ENCODE data around the gene MYO1G.
A peak's percentile ranks its signal among the peaks of the same experiment; 100 is the strongest.

MYO1G gene

GRCh38 chr7:44976746-44977196 is 2.0 kb downstream of the MYO1G start:
- peaks cover 6% of the 10 kb centered on the region for H3K36me3 Mint-ChIP-seq
- peaks cover 78% of the 10 kb centered on the region for H3K4me1 Mint-ChIP-seq
- peak overlapping the region; percentile 37 for H3K27ac Mint-ChIP-seq
- H3K4me3 Mint-ChIP-seq, result peak overlapping the region; percentile 92
- no peaks in the 10 kb centered on the region for H3K9me3 Mint-ChIP-seq
- no peaks in the 10 kb centered on the region for H3K27me3 Mint-ChIP-seq

GRCh38 chr7:44976040-44976745 is 2.6 kb downstream of the MYO1G start:
- peak overlapping the region; percentile 86 for H3K27ac Mint-ChIP-seq
- H3K9me3 Mint-ChIP-seq, result no peaks in the 10 kb centered on the region
- peak overlapping the region; percentile 42 for H3K4me3 Mint-ChIP-seq
- H3K36me3 Mint-ChIP-seq, result peaks cover 6% of the 10 kb centered on the region
- H3K4me1 Mint-ChIP-seq, result peaks cover 72% of the 10 kb centered on the region
- H3K27me3 Mint-ChIP-seq, result no peaks in the 10 kb centered on the region

GRCh38 chr7:44975331-44976039 is 3.3 kb downstream of the MYO1G start:
- peaks cover 65% of the 10 kb centered on the region for H3K4me1 Mint-ChIP-seq
- H3K36me3 Mint-ChIP-seq, result peaks cover 2% of the 10 kb centered on the region
- no peaks in the 10 kb centered on the region for H3K9me3 Mint-ChIP-seq

GRCh38 chr7:44974549-44974948 is 4.3 kb downstream of the MYO1G start:
- Mint-ChIP-seq H3K27me3 (no peaks in the 10 kb centered on the region), H3K36me3 (peaks cover 2% of the 10 kb centered on the region), H3K27ac (peak overlapping the region; percentile 65), H3K4me3 (no peak overlapping the region), H3K4me1 (peaks cover 55% of the 10 kb centered on the region), H3K9me3 (no peaks in the 10 kb centered on the region)

More at GRCh38 chr7:44975331-44976039, 3.3 kb downstream of the MYO1G start:
- Mint-ChIP-seq H3K4me3 (no peak overlapping the region), H3K27me3 (no peaks in the 10 kb centered on the region), H3K27ac (no peak overlapping the region)

- Mint-ChIP-seq H3K4me3 (no peak overlapping the region), H3K27me3 (no peaks in the 10 kb centered on the region), H3K4me1 (peaks cover 48% of the 10 kb centered on the region), H3K27ac (no peak overlapping the region), H3K9me3 (no peaks in the 10 kb centered on the region), H3K36me3 (peaks cover 2% of the 10 kb centered on the region)
Measured at GRCh38 chr7:44973610-44974401, 5.0 kb downstream of the MYO1G start.

GRCh38 chr7:44972562-44972961 is 6.3 kb downstream of the MYO1G start:
- H3K4me1 Mint-ChIP-seq, result peaks cover 39% of the 10 kb centered on the region
- H3K27me3 Mint-ChIP-seq, result no peaks in the 10 kb centered on the region
- H3K27ac Mint-ChIP-seq, result no peak overlapping the region
- no peak overlapping the region for H3K4me3 Mint-ChIP-seq
- no peaks in the 10 kb centered on the region for H3K9me3 Mint-ChIP-seq
- H3K36me3 Mint-ChIP-seq, result no peaks in the 10 kb centered on the region

GRCh38 chr7:44971902-44972441 is 6.8 kb downstream of the MYO1G start:
- Mint-ChIP-seq H3K27me3 (no peaks in the 10 kb centered on the region), H3K27ac (peak overlapping the region; percentile 59), H3K4me1 (peaks cover 33% of the 10 kb centered on the region), H3K4me3 (no peak overlapping the region), H3K9me3 (no peaks in the 10 kb centered on the region), H3K36me3 (no peaks in the 10 kb centered on the region)

GRCh38 chr7:44971188-44971901 is 7.5 kb downstream of the MYO1G start:
- H3K4me1 Mint-ChIP-seq, result peaks cover 30% of the 10 kb centered on the region
- H3K36me3 Mint-ChIP-seq, result no peaks in the 10 kb centered on the region
- no peak overlapping the region for H3K4me3 Mint-ChIP-seq
- no peaks in the 10 kb centered on the region for H3K9me3 Mint-ChIP-seq
- no peak overlapping the region for H3K27ac Mint-ChIP-seq
- no peaks in the 10 kb centered on the region for H3K27me3 Mint-ChIP-seq

- H3K4me3 Mint-ChIP-seq, result no peak overlapping the region
- no peak overlapping the region for H3K27ac Mint-ChIP-seq
- peaks cover 25% of the 10 kb centered on the region for H3K4me1 Mint-ChIP-seq
- no peaks in the 10 kb centered on the region for H3K27me3 Mint-ChIP-seq
- no peaks in the 10 kb centered on the region for H3K9me3 Mint-ChIP-seq
- no peaks in the 10 kb centered on the region for H3K36me3 Mint-ChIP-seq
Measured at GRCh38 chr7:44970523-44971051, 8.2 kb downstream of the MYO1G start.

- H3K4me1 Mint-ChIP-seq, result peaks cover 20% of the 10 kb centered on the region
- no peak overlapping the region for H3K27ac Mint-ChIP-seq
- no peak overlapping the region for H3K4me3 Mint-ChIP-seq
- no peaks in the 10 kb centered on the region for H3K9me3 Mint-ChIP-seq
- no peaks in the 10 kb centered on the region for H3K27me3 Mint-ChIP-seq
- H3K36me3 Mint-ChIP-seq, result no peaks in the 10 kb centered on the region
Measured at GRCh38 chr7:44969701-44970522, 8.9 kb downstream of the MYO1G start.

GRCh38 chr7:44969049-44969700 is 9.6 kb downstream of the MYO1G start:
- Mint-ChIP-seq H3K27ac (no peak overlapping the region), H3K4me3 (no peak overlapping the region), H3K9me3 (no peaks in the 10 kb centered on the region), H3K27me3 (no peaks in the 10 kb centered on the region), H3K4me1 (peaks cover 13% of the 10 kb centered on the region), H3K36me3 (no peaks in the 10 kb centered on the region)

GRCh38 chr7:44967571-44968446 is 11.0 kb downstream of the MYO1G start:
- Mint-ChIP-seq H3K4me3 (no peak overlapping the region), H3K9me3 (no peaks in the 10 kb centered on the region), H3K4me1 (peaks cover 7% of the 10 kb centered on the region), H3K27me3 (no peaks in the 10 kb centered on the region), H3K27ac (peak overlapping the region; percentile 14), H3K36me3 (no peaks in the 10 kb centered on the region)

Data from activated naive CD4-positive, alpha-beta T cell treated with anti-CD3 and anti-CD28 coated beads, Interleukin-2, amount 50 U/mL, for 24 hours (primary cell).